HG03045 (cell line): Measurements from ENCODE around the gene ZNF835.
"Not testable (repeated sequence)": the region's sequence is repeated elsewhere in the genome, so short reads cannot be mapped to it uniquely, and the experiment has no call there.

Experiments used
- ATAC-seq: cut with Tn5 transposase; IDR thresholded peaks from one replicate; pipeline ENCODE4 v1.9.1; 2021; ENCODE audit warnings: mild to moderate bottlenecking, moderate library complexity; ENCODE audit not compliant: unreplicated experiment

The ZNF835 gene

GRCh38 chr19:56671613-56671994 lies at the start of gene ZNF835:
Gene ZNF835, minus strand, starts transcription at chr19:56671757. Its CDS starts 6,559 bp downstream, at chr19:56665198.
- no peak for ATAC-seq

- no peak for ATAC-seq
Observed at GRCh38 chr19:56720281-56720680, 48.7 kb upstream of the ZNF835 start.

- no peak for ATAC-seq
Observed at GRCh38 chr19:56718231-56718630, 46.7 kb upstream of the ZNF835 start.

GRCh38 chr19:56712611-56713276 lies 41.2 kb upstream of the ZNF835 start:
- ATAC-seq = no peak

GRCh38 chr19:56710437-56710836 lies 38.9 kb upstream of the ZNF835 start:
- no peak for ATAC-seq

- ATAC-seq = no peak
Observed at GRCh38 chr19:56707821-56708220, 36.3 kb upstream of the ZNF835 start.

GRCh38 chr19:56705939-56706338 lies 34.4 kb upstream of the ZNF835 start:
- ATAC-seq = no peak

GRCh38 chr19:56701895-56702294 lies 30.3 kb upstream of the ZNF835 start:
- ATAC-seq = no peak

GRCh38 chr19:56699552-56699951 lies 28.0 kb upstream of the ZNF835 start:
- ATAC-seq = no peak

GRCh38 chr19:56692206-56692895 lies 20.8 kb upstream of the ZNF835 start:
- ATAC-seq = no peak

- ATAC-seq = no peak
Observed at GRCh38 chr19:56690670-56691069, 19.1 kb upstream of the ZNF835 start.

- ATAC-seq = no peak
Observed at GRCh38 chr19:56689198-56689597, 17.6 kb upstream of the ZNF835 start.

GRCh38 chr19:56687031-56687430 lies 15.5 kb upstream of the ZNF835 start:
- no peak for ATAC-seq

GRCh38 chr19:56683116-56683515 lies 11.6 kb upstream of the ZNF835 start:
- ATAC-seq = no peak

GRCh38 chr19:56681702-56682101 lies 10.1 kb upstream of the ZNF835 start:
- ATAC-seq = no peak

GRCh38 chr19:56678205-56678604 lies 6.6 kb upstream of the ZNF835 start:
- ATAC-seq = no peak

- ATAC-seq = not testable (repeated sequence)
Observed at GRCh38 chr19:56672610-56673009, 1.1 kb upstream of the ZNF835 start.

- no peak for ATAC-seq
Observed at GRCh38 chr19:56670961-56671612, 470 bp downstream of the ZNF835 start.

- no peak for ATAC-seq
Observed at GRCh38 chr19:56670401-56670960, 1.1 kb downstream of the ZNF835 start.

- no peak for ATAC-seq
Observed at GRCh38 chr19:56668676-56669075, 2.9 kb downstream of the ZNF835 start.

- no peak for ATAC-seq
Observed at GRCh38 chr19:56667311-56667870, 4.2 kb downstream of the ZNF835 start.
